Measurements from ENCODE around the gene PRPS1.

DNA sequence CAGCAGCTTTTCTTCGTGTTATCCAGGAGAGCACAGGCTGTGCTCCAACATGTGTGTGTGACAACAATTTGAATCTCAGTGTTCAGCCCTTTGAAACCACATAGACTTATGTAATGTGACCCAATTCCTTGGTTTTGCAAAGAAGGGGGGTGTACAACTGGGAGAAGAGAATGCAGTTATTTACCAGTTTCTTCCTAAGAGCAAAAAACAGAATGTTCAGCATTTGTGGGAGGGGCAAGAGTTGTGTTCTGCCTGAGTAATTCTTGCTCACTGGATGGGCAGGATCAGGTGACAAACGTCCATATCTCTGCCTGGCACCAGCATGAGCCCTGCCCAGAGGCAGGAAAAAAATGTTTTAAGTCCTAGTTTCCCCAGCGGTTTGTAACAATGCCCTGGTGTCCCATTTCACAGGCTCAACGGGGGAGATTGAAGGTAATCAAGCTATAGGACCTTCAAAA, 72.0 kb downstream of the PRPS1 start:
- no peak for TF ChIP-seq CEBPG (CRISPR knock-in tag; IDR thresholded peaks at IDR 0.05)
- no peak for TF ChIP-seq CEBPG (tag; conservative IDR thresholded peaks at IDR 0.05 in 1 of 2, IDR thresholded peaks at IDR 0.05 in 1 of 2)
- TF ChIP-seq, protein P1, sequence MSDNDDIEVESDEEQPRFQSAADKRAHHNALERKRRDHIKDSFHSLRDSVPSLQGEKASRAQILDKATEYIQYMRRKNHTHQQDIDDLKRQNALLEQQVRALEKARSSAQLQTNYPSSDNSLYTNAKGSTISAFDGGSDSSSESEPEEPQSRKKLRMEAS (CRISPR knock-in tag; IDR thresholded peaks at IDR 0.05) = no peak
- no peak for TF ChIP-seq JUND (IDR thresholded peaks at IDR 0.05; ENCODE audit: borderline replicate concordance, low read depth, low read length)
- TF ChIP-seq JUND (tag; IDR thresholded peaks at IDR 0.05; ENCODE audit: borderline replicate concordance, low read depth, low read length) = no peak
- TF ChIP-seq RFX5 (IDR thresholded peaks at IDR 0.05; ENCODE audit: low read depth, low read length) = no peak
